HCT116 (cell line): Measurements from ENCODE around the gene SAE1. TPM values are rescaled to one million over a fixed set of nuclear protein-coding genes. Genes with fewer than 3 reads are reported as not detected.
A peak's percentile ranks its signal among the peaks of the same experiment; 100 is the strongest.

ENCODE experiments used
- ATAC-seq: fragments of 200-7000 bp; cut with Tn5 transposase; 2 replicates; pipeline ENCODE4 v1.9.1; 2020; ENCODE audit warnings: mild to moderate bottlenecking, moderate library complexity
- BruUV-seq: library from RNA; stranded (reverse); fragments of 400-500 nt; replicated peaks from 2 replicates; lab custom pipeline; 2021; lab: Mats Ljungman, UMichigan
- CTCF ChIA-PET: fragments of 300-600 bp; sonication (Branson Sonifier 250); formaldehyde crosslinking; loops from one replicate; lab custom pipeline; 2021; ENCODE audit warnings: antibody characterized with exemption; lab: Charles Lee
- POLR2A ChIA-PET: fragments of 300-600, 350-600 bp; sonication (Branson Sonifier 250); formaldehyde crosslinking; loops from one replicate; lab custom pipeline; 2021; ENCODE audit warnings: antibody characterized with exemption; lab: Charles Lee
- RAD21 ChIA-PET, 2 experiments: fragments of 300-600 bp; sonication (Branson Sonifier 250); formaldehyde crosslinking; loops; one replicate each; lab custom pipeline; 2023; ENCODE audit warnings: low total read pairs in 2 of 2; ENCODE audit not compliant: uncharacterized antibody in 2 of 2, unreplicated experiment in 2 of 2, low non-redundant PET in 1 of 2; lab: Charles Lee
- DNase-seq: peaks from one replicate; pipeline ENCODE4 v3.0.0-alpha.2; 2010; ENCODE audit warnings: low read depth, low spot score
- H2AFZ ChIP-seq: fragments of 200-600 bp; shearing (Covaris generic), sonication (generic); 2 replicates; pipeline ENCODE4 v1.6.1; 2017; ENCODE audit warnings: low read depth, mixed run types, mixed read lengths, antibody characterized with exemption, low read length; ENCODE audit not compliant: poor library complexity, severe bottlenecking
- H3K27ac ChIP-seq: 2 replicates; pipeline ENCODE4 v1.5.1; 2012; ENCODE audit warnings: low read depth, low read length
- H3K27me3 ChIP-seq: fragments of 200-600 bp; sonication (generic); 2 replicates; pipeline ENCODE4 v1.6.1; 2016; ENCODE audit warnings: mixed run types, low read length, mixed read lengths; ENCODE audit not compliant: insufficient read depth
- H3K36me3 ChIP-seq, 2 experiments: fragments of 200-500 bp in 1 of 2; fragments of 200-600 bp in 1 of 2; sonication (Bioruptor generic) in 1 of 2; sonication (generic) in 1 of 2; 2 replicates each; pipeline versions ENCODE4 v1.5.1 to v1.6.1; 2014 to 2016; ENCODE audit warnings: low read length in 2 of 2, inconsistent platforms in 1 of 2, mixed read lengths in 1 of 2, mixed run types in 1 of 2; ENCODE audit not compliant: insufficient read depth in 2 of 2, control insufficient read depth in 1 of 2
- H3K4me1 ChIP-seq, 2 experiments: fragments of 200-600 bp in 1 of 2; sonication (generic) in 1 of 2; 2 replicates each; pipeline versions ENCODE4 v1.5.1 to v1.6.1; 2012 to 2017; ENCODE audit warnings: low read length in 2 of 2, inconsistent platforms in 1 of 2, mild to moderate bottlenecking in 1 of 2, mixed read lengths in 1 of 2, mixed run types in 1 of 2, moderate library complexity in 1 of 2; ENCODE audit not compliant: insufficient read depth in 2 of 2, control insufficient read depth in 1 of 2
- H3K4me2 ChIP-seq: fragments of 200-600 bp; sonication (generic); 2 replicates; pipeline ENCODE4 v1.6.1; 2017; ENCODE audit warnings: mixed run types, low read length, mixed read lengths
- H3K4me3 ChIP-seq, 2 experiments: fragments of 200-600 bp in 1 of 2; sonication (generic) in 1 of 2; replicated peaks in 1 of 2; 2 replicates each; pipeline ENCODE4 v1.5.1; 2011 to 2016; ENCODE audit warnings: low read length in 2 of 2, control low read depth in 1 of 2, low read depth in 1 of 2, mild to moderate bottlenecking in 1 of 2, mixed read lengths in 1 of 2, mixed run types in 1 of 2
- H3K79me2 ChIP-seq: fragments of 200-600 bp; sonication (generic); 2 replicates; pipeline ENCODE4 v1.6.1; 2017; ENCODE audit warnings: mild to moderate bottlenecking, mixed run types, low read length, moderate library complexity, mixed read lengths; ENCODE audit not compliant: insufficient read depth
- H3K9ac ChIP-seq: fragments of 200-600 bp; sonication (generic); 2 replicates; pipeline ENCODE4 v1.6.1; 2016; ENCODE audit warnings: low read length, mixed read lengths
- H3K9me2 ChIP-seq: fragments of 200-600 bp; sonication (generic), shearing (Covaris generic); 2 replicates; pipeline ENCODE4 v1.6.1; 2017; ENCODE audit warnings: mixed run types, mild to moderate bottlenecking, moderate library complexity; ENCODE audit not compliant: insufficient read depth
- H3K9me3 ChIP-seq, 2 experiments: fragments of 200-500 bp in 1 of 2; fragments of 200-600 bp in 1 of 2; sonication (Bioruptor generic) in 1 of 2; sonication (generic) in 1 of 2; 2 replicates each; pipeline ENCODE4 v1.6.1; 2014 to 2017; ENCODE audit warnings: low read length in 2 of 2, mixed read lengths in 2 of 2, inconsistent platforms in 1 of 2, low read depth in 1 of 2, mild to moderate bottlenecking in 1 of 2, mixed run types in 1 of 2, moderate library complexity in 1 of 2; ENCODE audit not compliant: control insufficient read depth in 1 of 2, insufficient read depth in 1 of 2
- H4K20me1 ChIP-seq: fragments of 200-600 bp; sonication (generic), shearing (Covaris generic); 2 replicates; pipeline ENCODE4 v1.6.1; 2017; ENCODE audit warnings: mixed run types, mild to moderate bottlenecking, moderate library complexity; ENCODE audit not compliant: insufficient read depth
- ELF1 ChIP-seq: IDR thresholded peaks from 2 replicates; pipeline ENCODE4 v1.6.1; 2012; ENCODE audit warnings: low read depth, borderline replicate concordance
- EZH2 ChIP-seq: fragments of 200-600 bp; sonication (generic); IDR thresholded peaks from 2 replicates; pipeline ENCODE4 v1.6.1; 2017; ENCODE audit warnings: antibody characterized with exemption, mixed run types
- POLR2A ChIP-seq: IDR thresholded peaks from 2 replicates; pipeline ENCODE4 v1.7.0; 2011; ENCODE audit warnings: borderline replicate concordance; ENCODE audit not compliant: insufficient read depth, insufficient read length; ENCODE audit errors: extremely low read depth
- POLR2AphosphoS5 ChIP-seq: IDR thresholded peaks from 2 replicates; pipeline ENCODE4 v1.6.1; 2011; ENCODE audit warnings: mild to moderate bottlenecking, low read depth, low read length, moderate library complexity
- ZNF274 ChIP-seq: fragments of 200-500 bp; sonication (Bioruptor generic); IDR thresholded peaks from 2 replicates; pipeline ENCODE4 v1.6.1; 2014; ENCODE audit warnings: mild to moderate bottlenecking, low read depth, low read length, inconsistent platforms
- intact Hi-C: fragments of 100-400 bp; cut with micrococcal nuclease; formaldehyde crosslinking; loops from 2 replicates; pipeline ENCODE4 v1.10.0; 2022
- total RNA-seq: library from RNA; stranded (reverse); gene quantifications from one replicate; pipeline ENCODE4 v1.2.1, GENCODE V29; 2021; ENCODE audit not compliant: unreplicated experiment
- TF ChIP-seq, protein P1 (sequence below), 3 experiments: fragments of 200-600 bp in 1 of 3; sonication (generic) in 1 of 3; IDR thresholded peaks in 2 of 3; conservative IDR thresholded peaks in 1 of 3; 2 replicates each; pipeline ENCODE4 v1.5.1; 2012 to 2017; ENCODE audit warnings: low read depth in 2 of 3, low read length in 2 of 3, antibody characterized with exemption in 1 of 3, borderline replicate concordance in 1 of 3, control low read depth in 1 of 3, mild to moderate bottlenecking in 1 of 3, mixed read lengths in 1 of 3, mixed run types in 1 of 3, moderate library complexity in 1 of 3; ENCODE audit not compliant: insufficient read depth in 1 of 3
- TF ChIP-seq, protein P2 (sequence below): IDR thresholded peaks from 2 replicates; pipeline ENCODE4 v1.6.1; 2012; ENCODE audit warnings: low read depth
- TF ChIP-seq, protein P3 (sequence below): IDR thresholded peaks from 2 replicates; pipeline ENCODE4 v1.6.1; 2011; ENCODE audit warnings: mild to moderate bottlenecking, low read length, moderate library complexity; ENCODE audit not compliant: insufficient replicate concordance; ENCODE audit errors: extremely low read depth

SAE1 gene
- total RNA-seq, 1 experiment from 2014 or later, result 213 TPM

DNA sequence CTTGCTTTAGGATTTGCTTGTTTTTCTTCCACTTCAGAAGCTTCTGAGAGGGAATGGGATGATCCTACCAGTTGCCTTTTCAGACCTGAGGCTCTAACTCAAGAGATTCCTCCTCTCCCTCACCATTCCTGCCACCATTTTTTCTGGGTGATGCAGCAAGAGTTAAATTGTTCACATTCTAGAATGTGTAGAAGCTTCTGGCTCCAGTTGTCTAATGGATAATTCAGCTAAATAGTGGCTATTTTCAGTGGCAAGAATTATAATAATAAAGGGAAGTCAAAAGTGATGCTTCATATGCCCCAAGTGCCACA, 79.5 kb downstream of the SAE1 start:
- intact Hi-C loops, result loop anchor here (1.0 kb wide), 1 partner anchor 34 kb away; no protein-coding TSS in a partner anchor
- no TSS peak for BruUV-seq
- no peaks in the 10 kb centered on the region for H3K9me2 ChIP-seq
- DNase-seq (no peak), ATAC-seq (no peak)
- ChIA-PET RAD21 (interaction anchor here (0.5 to 2.9 kb wide), 4 partner anchors 26 to 46 kb away, joined by 3 to 14 read pairs (median 10); partner anchors contain the start of gene CCDC9 (in 1 of the 2)), CTCF (interaction anchor here (0.6 to 6.0 kb wide), 21 partner anchors 9 to 595 kb away, joined by 3 to 103 read pairs (median 5); partner anchors contain the start of gene CCDC9), POLR2A (interaction anchor here (0.9 to 3.7 kb wide), 4 partner anchors 16 to 34 kb away, joined by 3 to 39 read pairs (median 16); no protein-coding TSS in a partner anchor)
- H3K27ac ChIP-seq, result peak overlapping the region; percentile 12
- H3K27me3 ChIP-seq, result no peaks in the 10 kb centered on the region
- H4K20me1 ChIP-seq, result no peaks in the 10 kb centered on the region
- no peak overlapping the region for H2AFZ ChIP-seq
- TF ChIP-seq, protein P1, sequence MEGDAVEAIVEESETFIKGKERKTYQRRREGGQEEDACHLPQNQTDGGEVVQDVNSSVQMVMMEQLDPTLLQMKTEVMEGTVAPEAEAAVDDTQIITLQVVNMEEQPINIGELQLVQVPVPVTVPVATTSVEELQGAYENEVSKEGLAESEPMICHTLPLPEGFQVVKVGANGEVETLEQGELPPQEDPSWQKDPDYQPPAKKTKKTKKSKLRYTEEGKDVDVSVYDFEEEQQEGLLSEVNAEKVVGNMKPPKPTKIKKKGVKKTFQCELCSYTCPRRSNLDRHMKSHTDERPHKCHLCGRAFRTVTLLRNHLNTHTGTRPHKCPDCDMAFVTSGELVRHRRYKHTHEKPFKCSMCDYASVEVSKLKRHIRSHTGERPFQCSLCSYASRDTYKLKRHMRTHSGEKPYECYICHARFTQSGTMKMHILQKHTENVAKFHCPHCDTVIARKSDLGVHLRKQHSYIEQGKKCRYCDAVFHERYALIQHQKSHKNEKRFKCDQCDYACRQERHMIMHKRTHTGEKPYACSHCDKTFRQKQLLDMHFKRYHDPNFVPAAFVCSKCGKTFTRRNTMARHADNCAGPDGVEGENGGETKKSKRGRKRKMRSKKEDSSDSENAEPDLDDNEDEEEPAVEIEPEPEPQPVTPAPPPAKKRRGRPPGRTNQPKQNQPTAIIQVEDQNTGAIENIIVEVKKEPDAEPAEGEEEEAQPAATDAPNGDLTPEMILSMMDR (IDR thresholded peaks at IDR 0.05 in 2 of 3, conservative IDR thresholded peaks at IDR 0.05 in 1 of 3; ENCODE audit: borderline replicate concordance in 1 of 3, insufficient read depth in 1 of 3, low read depth in 2 of 3, low read length in 2 of 3), result no peak
- no peak for TF ChIP-seq POLR2A
- no peak for TF ChIP-seq ZNF274
- no peak for TF ChIP-seq EZH2
- TF ChIP-seq, protein P2, sequence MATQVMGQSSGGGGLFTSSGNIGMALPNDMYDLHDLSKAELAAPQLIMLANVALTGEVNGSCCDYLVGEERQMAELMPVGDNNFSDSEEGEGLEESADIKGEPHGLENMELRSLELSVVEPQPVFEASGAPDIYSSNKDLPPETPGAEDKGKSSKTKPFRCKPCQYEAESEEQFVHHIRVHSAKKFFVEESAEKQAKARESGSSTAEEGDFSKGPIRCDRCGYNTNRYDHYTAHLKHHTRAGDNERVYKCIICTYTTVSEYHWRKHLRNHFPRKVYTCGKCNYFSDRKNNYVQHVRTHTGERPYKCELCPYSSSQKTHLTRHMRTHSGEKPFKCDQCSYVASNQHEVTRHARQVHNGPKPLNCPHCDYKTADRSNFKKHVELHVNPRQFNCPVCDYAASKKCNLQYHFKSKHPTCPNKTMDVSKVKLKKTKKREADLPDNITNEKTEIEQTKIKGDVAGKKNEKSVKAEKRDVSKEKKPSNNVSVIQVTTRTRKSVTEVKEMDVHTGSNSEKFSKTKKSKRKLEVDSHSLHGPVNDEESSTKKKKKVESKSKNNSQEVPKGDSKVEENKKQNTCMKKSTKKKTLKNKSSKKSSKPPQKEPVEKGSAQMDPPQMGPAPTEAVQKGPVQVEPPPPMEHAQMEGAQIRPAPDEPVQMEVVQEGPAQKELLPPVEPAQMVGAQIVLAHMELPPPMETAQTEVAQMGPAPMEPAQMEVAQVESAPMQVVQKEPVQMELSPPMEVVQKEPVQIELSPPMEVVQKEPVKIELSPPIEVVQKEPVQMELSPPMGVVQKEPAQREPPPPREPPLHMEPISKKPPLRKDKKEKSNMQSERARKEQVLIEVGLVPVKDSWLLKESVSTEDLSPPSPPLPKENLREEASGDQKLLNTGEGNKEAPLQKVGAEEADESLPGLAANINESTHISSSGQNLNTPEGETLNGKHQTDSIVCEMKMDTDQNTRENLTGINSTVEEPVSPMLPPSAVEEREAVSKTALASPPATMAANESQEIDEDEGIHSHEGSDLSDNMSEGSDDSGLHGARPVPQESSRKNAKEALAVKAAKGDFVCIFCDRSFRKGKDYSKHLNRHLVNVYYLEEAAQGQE, result no peak
- no peak for TF ChIP-seq ELF1
- TF ChIP-seq POLR2AphosphoS5, result no peak
- TF ChIP-seq, protein P3, sequence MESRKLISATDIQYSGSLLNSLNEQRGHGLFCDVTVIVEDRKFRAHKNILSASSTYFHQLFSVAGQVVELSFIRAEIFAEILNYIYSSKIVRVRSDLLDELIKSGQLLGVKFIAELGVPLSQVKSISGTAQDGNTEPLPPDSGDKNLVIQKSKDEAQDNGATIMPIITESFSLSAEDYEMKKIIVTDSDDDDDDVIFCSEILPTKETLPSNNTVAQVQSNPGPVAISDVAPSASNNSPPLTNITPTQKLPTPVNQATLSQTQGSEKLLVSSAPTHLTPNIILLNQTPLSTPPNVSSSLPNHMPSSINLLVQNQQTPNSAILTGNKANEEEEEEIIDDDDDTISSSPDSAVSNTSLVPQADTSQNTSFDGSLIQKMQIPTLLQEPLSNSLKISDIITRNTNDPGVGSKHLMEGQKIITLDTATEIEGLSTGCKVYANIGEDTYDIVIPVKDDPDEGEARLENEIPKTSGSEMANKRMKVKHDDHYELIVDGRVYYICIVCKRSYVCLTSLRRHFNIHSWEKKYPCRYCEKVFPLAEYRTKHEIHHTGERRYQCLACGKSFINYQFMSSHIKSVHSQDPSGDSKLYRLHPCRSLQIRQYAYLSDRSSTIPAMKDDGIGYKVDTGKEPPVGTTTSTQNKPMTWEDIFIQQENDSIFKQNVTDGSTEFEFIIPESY, result no peak
- peaks cover 20 to 54% of the 10 kb centered on the region in 2 experiments; a peak in 3 of 4 replicates for H3K36me3 ChIP-seq
- no peaks in the 10 kb centered on the region for H3K9me3 ChIP-seq
- no peak overlapping the region for H3K4me3 ChIP-seq
- no peaks in the 10 kb centered on the region; the same call in 1 of the 2 replicates for H3K79me2 ChIP-seq
- H3K9ac ChIP-seq, result peak overlapping the region; percentile 2; the same call in 1 of the 2 replicates
- peaks cover 5 to 12% of the 10 kb centered on the region in 2 experiments; a peak in 3 of 4 replicates for H3K4me1 ChIP-seq
- H3K4me2 ChIP-seq, result no peak overlapping the region
